Smooth muscle cell of the brain vasculature (primary cell): ENCODE measurements around the gene NR2F1-AS1.
"Not testable (repeated sequence)": the region's sequence is repeated elsewhere in the genome, so short reads cannot be mapped to it uniquely, and the experiment has no call there.

ENCODE experiments used
- DNase-seq: peaks from one replicate; pipeline ENCODE4 v3.0.0-alpha.2; 2012; ENCODE audit warnings: low read depth, low spot score

Gene NR2F1-AS1

GRCh38 chr5:93576994-93577853 is 3.8 kb downstream of the NR2F1-AS1 start:
- DNase-seq: no peak

- DNase-seq: no peak
Observed at GRCh38 chr5:93575461-93576414, 5.3 kb downstream of the NR2F1-AS1 start.

- DNase-seq: no peak
Observed at GRCh38 chr5:93574491-93575305, 6.3 kb downstream of the NR2F1-AS1 start.

- no peak for DNase-seq
Observed at GRCh38 chr5:93573354-93574351, 7.4 kb downstream of the NR2F1-AS1 start.

- DNase-seq: no peak
Observed at GRCh38 chr5:93572608-93573353, 8.2 kb downstream of the NR2F1-AS1 start.

- no peak for DNase-seq
Observed at GRCh38 chr5:93572101-93572607, 8.9 kb downstream of the NR2F1-AS1 start.

GRCh38 chr5:93571114-93571949 is 9.7 kb downstream of the NR2F1-AS1 start:
- no peak for DNase-seq

- no peak for DNase-seq
Observed at GRCh38 chr5:93570294-93571113, 10.5 kb downstream of the NR2F1-AS1 start.

GRCh38 chr5:93569300-93570160 is 11.5 kb downstream of the NR2F1-AS1 start:
- no peak for DNase-seq

- DNase-seq: no peak
Observed at GRCh38 chr5:93567424-93567823, 13.6 kb downstream of the NR2F1-AS1 start.

- no peak for DNase-seq
Observed at GRCh38 chr5:93566091-93566490, 14.9 kb downstream of the NR2F1-AS1 start.

- no peak for DNase-seq
Observed at GRCh38 chr5:93557021-93557604, 23.9 kb downstream of the NR2F1-AS1 start.

- DNase-seq: not testable (repeated sequence)
Observed at GRCh38 chr5:93549594-93549993, 31.4 kb downstream of the NR2F1-AS1 start.

- DNase-seq: no peak
Observed at GRCh38 chr5:93545872-93546271, 35.1 kb downstream of the NR2F1-AS1 start.

GRCh38 chr5:93532370-93532769 is 48.6 kb downstream of the NR2F1-AS1 start:
- peak; percentile 69 for DNase-seq

GRCh38 chr5:93521815-93522214 is 59.2 kb downstream of the NR2F1-AS1 start:
- DNase-seq: not testable (repeated sequence)
